GM12873 (cell line): ENCODE measurements around the gene GCN1.

ENCODE experiments used
- CTCF ChIP-seq: IDR thresholded peaks from 2 replicates; pipeline ENCODE4 v1.5.1; 2012; ENCODE audit warnings: low read depth, mild to moderate bottlenecking, moderate library complexity, low read length, control low read depth; ENCODE audit not compliant: insufficient read depth; ENCODE audit errors: missing control alignments

The GCN1 gene

GRCh38 chr12:120102189-120103043, 92.1 kb downstream of the GCN1 start:
- no peak for TF ChIP-seq CTCF

- TF ChIP-seq CTCF = no peak
These were observed 92.9 kb downstream of the GCN1 start for GRCh38 chr12:120101617-120102016.

GRCh38 chr12:120101182-120101581, 93.3 kb downstream of the GCN1 start:
- TF ChIP-seq CTCF = no peak

DNA sequence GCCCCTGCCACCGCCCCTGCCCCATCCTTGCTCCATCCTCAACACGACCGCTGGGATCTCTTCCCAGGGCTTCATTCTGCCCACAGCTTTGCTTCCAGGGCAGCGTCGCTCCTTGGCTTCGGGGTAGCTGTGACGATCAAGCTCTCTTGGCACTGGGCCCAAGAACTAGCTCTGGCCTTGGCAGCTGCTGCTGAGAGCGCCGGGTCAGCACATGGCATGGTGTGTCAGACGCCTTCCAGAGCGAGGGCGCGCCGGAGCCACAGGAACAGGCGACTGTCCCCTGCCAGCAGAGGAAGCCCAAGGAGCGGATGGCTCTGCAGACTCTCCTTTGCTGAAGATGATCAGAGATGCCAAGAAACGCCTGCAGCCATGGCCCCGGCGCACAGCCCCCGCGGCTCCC, 93.9 kb downstream of the GCN1 start:
- TF ChIP-seq CTCF = no peak

DNA sequence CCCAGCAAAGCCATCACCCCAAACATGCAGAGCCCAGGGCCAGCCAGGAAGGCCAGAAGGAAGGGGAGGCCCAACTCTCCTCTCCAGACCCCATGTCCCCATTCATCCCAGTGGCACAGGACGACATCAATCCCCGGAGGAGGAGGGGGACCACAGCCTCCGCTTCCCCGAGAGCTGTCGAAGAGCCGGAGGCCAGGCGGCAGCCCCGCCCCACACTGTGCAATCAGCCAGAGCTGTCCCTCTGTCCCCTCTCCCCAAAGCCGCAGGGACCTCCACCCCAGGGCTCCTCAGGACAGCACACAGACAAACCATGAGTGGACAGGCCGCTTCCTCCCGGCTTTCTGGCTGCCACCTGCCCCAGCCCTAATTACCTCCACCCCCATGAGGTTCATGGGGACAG, 94.8 kb downstream of the GCN1 start:
- TF ChIP-seq CTCF = no peak

DNA sequence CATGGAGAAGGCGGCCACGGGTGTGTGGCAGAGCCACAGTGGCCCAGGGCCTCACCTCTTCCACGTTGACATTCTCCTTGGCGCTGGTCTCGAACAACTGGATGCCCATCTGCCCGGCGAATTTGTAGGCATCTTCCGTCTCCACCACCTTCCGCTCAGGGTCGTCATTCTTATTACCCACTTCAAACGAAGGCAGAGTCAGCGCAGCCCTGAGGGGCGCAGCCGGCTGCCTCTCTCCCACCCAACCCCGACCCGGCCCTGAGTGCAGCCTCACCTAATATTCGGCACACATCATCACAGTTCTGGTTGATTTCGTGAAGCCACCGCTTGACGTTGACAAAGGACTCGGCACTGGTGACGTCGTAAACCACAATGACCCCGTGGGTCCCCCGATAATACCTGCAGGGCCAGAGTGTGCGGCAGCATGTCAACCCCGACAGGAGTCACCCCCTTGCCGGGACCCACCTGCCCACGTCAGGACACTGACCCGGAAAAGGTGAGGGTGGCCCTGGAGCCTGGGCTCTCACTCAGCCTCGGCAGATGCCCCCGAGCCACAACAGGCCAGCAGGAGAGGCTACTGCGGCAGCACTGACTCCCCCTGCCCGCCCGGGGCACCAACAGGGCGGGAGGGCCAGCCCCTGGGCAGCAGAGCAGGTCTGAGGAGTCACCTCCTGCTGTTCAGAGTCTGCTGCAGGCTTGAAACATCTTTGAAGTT, 95.6 kb downstream of the GCN1 start:
- TF ChIP-seq CTCF = no peak

DNA sequence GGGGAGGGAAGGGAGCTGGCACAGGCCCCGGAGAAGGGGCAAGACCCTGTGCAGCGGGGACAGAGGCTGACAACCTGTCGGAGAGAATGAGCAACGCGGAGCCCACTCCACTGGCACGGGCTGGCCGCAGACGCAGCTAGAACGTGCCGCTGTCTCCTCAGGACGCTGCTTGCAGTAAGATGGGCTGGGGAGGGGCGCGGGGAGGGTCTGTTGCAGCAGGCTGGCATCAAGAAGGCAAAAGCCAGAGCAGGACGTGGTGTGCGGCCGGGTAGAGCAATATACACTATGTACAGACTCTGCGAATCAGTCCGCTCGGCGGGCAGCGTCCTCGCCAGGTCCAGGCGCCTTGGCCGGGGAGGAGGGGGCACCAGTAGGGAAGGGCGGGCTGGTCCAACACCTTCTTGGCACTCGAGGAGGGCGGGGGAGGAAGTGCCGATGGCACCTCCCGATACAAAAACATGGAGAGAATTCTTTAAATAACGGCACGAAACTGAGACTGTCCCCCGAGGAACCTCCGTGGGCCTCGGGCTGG, 97.8 kb downstream of the GCN1 start:
- no peak for TF ChIP-seq CTCF
